Bronchial epithelial cell (primary cell): ENCODE results near the gene TBCEL. TPM values are rescaled to one million over a fixed set of nuclear protein-coding genes. Genes with fewer than 3 reads are reported as not detected.

Experiments
- DNase-seq: peaks from one replicate; pipeline ENCODE4 v3.0.0-alpha.2; 2010; ENCODE audit warnings: low read depth
- FAIRE-seq: peaks from 2 replicates; lab custom pipeline; 2011; peaks lifted over from hg19 to GRCh38; lab: Jason Lieb, UNC
- H3K27me3 ChIP-seq: 2 replicates; pipeline ENCODE4 v1.5.1; 2011; ENCODE audit warnings: low read length; ENCODE audit not compliant: control insufficient read depth, insufficient read depth
- H3K36me3 ChIP-seq: 2 replicates; pipeline ENCODE4 v1.5.1; 2011; ENCODE audit warnings: low read length; ENCODE audit not compliant: control insufficient read depth, insufficient read depth
- H3K4me3 ChIP-seq: 2 replicates; pipeline ENCODE4 v1.5.1; 2011; ENCODE audit warnings: mild to moderate bottlenecking, low read depth, low read length, control low read depth
- CTCF ChIP-seq: IDR thresholded peaks from 2 replicates; pipeline ENCODE4 v1.5.1; 2011; ENCODE audit warnings: mild to moderate bottlenecking, moderate library complexity, low read length, control low read depth, inconsistent platforms; ENCODE audit not compliant: insufficient read depth, severe bottlenecking
- total RNA-seq: library from RNA; depleted of rRNA; stranded (reverse); fragments of >200 nt; gene quantifications from 2 replicates; pipeline ENCODE4 v1.2.1, GENCODE V29; 2014

TBCEL gene
- total RNA-seq, 1 donor from 2014 or later = 15.0 TPM

DNA sequence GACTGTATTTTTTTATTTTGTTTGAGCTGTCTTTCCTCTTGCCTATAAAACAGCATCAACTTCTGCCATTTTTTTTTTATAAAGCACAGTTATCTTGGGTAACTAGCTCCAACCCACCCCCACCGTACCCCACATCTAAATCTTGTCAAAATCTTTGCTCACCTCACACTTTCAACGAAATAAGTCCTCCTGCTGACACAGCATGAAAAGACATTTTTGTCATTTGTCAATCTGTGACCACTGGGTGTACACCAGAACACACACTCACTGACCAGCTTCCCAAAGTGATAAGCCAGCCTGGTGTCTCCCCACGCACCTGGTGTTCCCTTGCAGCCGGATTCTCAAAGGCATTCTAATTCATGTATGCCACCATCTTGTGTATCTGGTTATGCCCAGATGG lies 75.5 kb downstream of the TBCEL start:
- H3K4me3 ChIP-seq = no peak overlapping the region
- no peaks in the 10 kb centered on the region for H3K27me3 ChIP-seq
- peak; percentile 23 for FAIRE-seq
- TF ChIP-seq CTCF = no peak
- no peaks in the 10 kb centered on the region for H3K36me3 ChIP-seq
- no peak for DNase-seq

GRCh38 chr11:121099885-121100284 lies 76.0 kb downstream of the TBCEL start:
- no peak for TF ChIP-seq CTCF
- H3K27me3 ChIP-seq = no peaks in the 10 kb centered on the region
- FAIRE-seq = no peak
- no peaks in the 10 kb centered on the region for H3K36me3 ChIP-seq
- H3K4me3 ChIP-seq = no peak overlapping the region
- peak; percentile 19 for DNase-seq

DNA sequence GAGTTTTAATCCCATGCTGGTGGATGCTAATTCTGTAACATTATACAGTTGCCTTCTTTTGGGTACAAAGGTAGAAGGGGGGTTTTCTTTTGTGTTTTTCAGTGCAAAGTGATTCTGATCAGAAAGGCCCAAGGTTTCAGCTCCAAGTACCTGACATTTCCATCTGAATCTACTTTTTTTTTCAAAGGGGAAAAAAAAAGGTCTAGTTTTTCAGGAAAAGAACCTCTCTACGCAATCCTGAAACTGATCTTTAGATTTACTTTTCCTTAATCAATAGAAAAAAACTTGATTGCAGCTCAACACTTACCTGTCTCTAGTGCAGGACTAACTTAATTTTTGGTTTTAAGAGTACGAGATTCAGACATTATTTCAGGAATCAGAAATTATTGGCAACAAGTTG lies 77.0 kb downstream of the TBCEL start, which contains the start of gene TECTA:
TSS of gene TECTA (plus strand) at position 301 of the 400 bp plus-strand sequence. CDS start 1,423 bp downstream, outside the sequence.
- H3K36me3 ChIP-seq = no peaks in the 10 kb centered on the region
- no peak for DNase-seq
- no peak for FAIRE-seq
- H3K4me3 ChIP-seq = no peak within 1 kb of the TSS
- TF ChIP-seq CTCF = no peak
- no peaks in the 10 kb centered on the region for H3K27me3 ChIP-seq

- TF ChIP-seq CTCF = no peak
- no peak overlapping the region for H3K4me3 ChIP-seq
- DNase-seq (no peak), FAIRE-seq (no peak)
- no peaks in the 10 kb centered on the region for H3K36me3 ChIP-seq
- no peaks in the 10 kb centered on the region for H3K27me3 ChIP-seq
Measured at GRCh38 chr11:121104312-121104762, 80.4 kb downstream of the TBCEL start.

DNA sequence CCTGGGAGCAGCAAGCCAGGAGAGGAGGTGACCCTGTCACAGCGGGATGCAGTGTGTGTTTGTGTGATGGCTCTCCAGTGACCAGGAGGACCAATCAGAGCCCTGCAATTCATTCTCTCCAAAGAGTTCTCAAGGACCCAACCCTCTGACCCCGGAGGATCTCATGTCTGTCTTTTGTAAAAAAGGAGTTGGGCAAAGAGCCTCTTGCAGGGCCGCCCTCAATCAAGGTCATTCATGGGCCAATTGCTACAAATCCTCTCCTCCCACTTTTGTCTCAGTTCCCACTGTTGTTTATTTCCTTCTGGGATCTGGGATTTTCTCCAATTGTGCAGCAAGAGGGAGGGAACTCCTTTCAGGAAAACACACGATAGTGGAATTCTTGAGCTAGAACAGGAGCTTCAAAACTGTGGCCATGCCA lies 81.2 kb downstream of the TBCEL start:
- Histone ChIP-seq H3K36me3 (no peaks in the 10 kb centered on the region), H3K27me3 (no peaks in the 10 kb centered on the region), H3K4me3 (no peak overlapping the region)
- no peak for TF ChIP-seq CTCF
- FAIRE-seq = no peak
- no peak for DNase-seq
